NCI-H748 (cell line): ENCODE measurements around the gene DEFB132.
"Not testable (repeated sequence)": the region's sequence is repeated elsewhere in the genome, so short reads cannot be mapped to it uniquely, and the experiment has no call there.

Experiments used
- DNase-seq: peaks from one replicate; lab custom pipeline; 2025; ENCODE audit not compliant: unreplicated experiment; lab: John Stamatoyannopoulos, UW

The DEFB132 gene

GRCh38 chr20:257419-257818 is at the start of gene DEFB132:
DEFB132 (plus strand) TSS chr20:257724; CDS start chr20:257779, 55 bp downstream.
- DNase-seq = no peak

- DNase-seq = peak; percentile 80
These were observed 48.5 kb upstream of the DEFB132 start for GRCh38 chr20:208942-209566.

GRCh38 chr20:210809-211502 is 46.6 kb upstream of the DEFB132 start:
- DNase-seq = no peak

GRCh38 chr20:214383-214782 is 43.1 kb upstream of the DEFB132 start:
- no peak for DNase-seq

- no peak for DNase-seq
These were observed 41.7 kb upstream of the DEFB132 start for GRCh38 chr20:215796-216195.

GRCh38 chr20:217266-217665 is 40.3 kb upstream of the DEFB132 start:
- DNase-seq = no peak

- peak; percentile 66 for DNase-seq
These were observed 38.0 kb upstream of the DEFB132 start for GRCh38 chr20:219290-220115.

- no peak for DNase-seq
These were observed 36.2 kb upstream of the DEFB132 start for GRCh38 chr20:221258-221830.

GRCh38 chr20:225879-226278 is 31.6 kb upstream of the DEFB132 start:
- DNase-seq = not testable (repeated sequence)

GRCh38 chr20:226958-227357 is 30.6 kb upstream of the DEFB132 start, which contains the start of gene DEFB129:
DEFB129 (plus strand) TSS chr20:227258; CDS start chr20:227289, 31 bp downstream.
- DNase-seq = no peak

- no peak for DNase-seq
These were observed 30.0 kb upstream of the DEFB132 start for GRCh38 chr20:227439-228105.

GRCh38 chr20:235891-236290 is 21.6 kb upstream of the DEFB132 start:
- peak; percentile 24 for DNase-seq

GRCh38 chr20:237489-237888 is 20.0 kb upstream of the DEFB132 start:
- no peak for DNase-seq

- DNase-seq = no peak
These were observed 19.6 kb upstream of the DEFB132 start for GRCh38 chr20:237929-238328.

GRCh38 chr20:242905-243304 is 14.6 kb upstream of the DEFB132 start:
- no peak for DNase-seq

GRCh38 chr20:251354-251753 is 6.2 kb upstream of the DEFB132 start:
- no peak for DNase-seq

- no peak for DNase-seq
These were observed 4.7 kb upstream of the DEFB132 start for GRCh38 chr20:252801-253200.

GRCh38 chr20:253447-253846 is 4.1 kb upstream of the DEFB132 start:
- not testable (repeated sequence) for DNase-seq

GRCh38 chr20:258269-258858 is 840 bp downstream of the DEFB132 start:
- no peak for DNase-seq

- peak; percentile 32 for DNase-seq
These were observed 1.4 kb downstream of the DEFB132 start for GRCh38 chr20:258963-259362.
